ENCODE data around the gene COX14.

COX14 gene

GRCh38 chr12:50107416-50108268 lies 4.4 kb upstream of the COX14 start:
- no peak for DNase-seq (ENCODE audit: extremely low spot score)
- ChIA-PET CTCF (no interaction called here), POLR2A (interaction anchor here (0.8 to 1.2 kb wide), 2 partner anchors 23 to 60 kb away, joined by 4 to 5 read pairs; partner anchors contain the start of genes CERS5 and SMARCD1)
- no peak for TF ChIP-seq TARDBP (IDR thresholded peaks at IDR 0.05)
- no peak for TF ChIP-seq SUZ12 (IDR thresholded peaks at IDR 0.05)
- TF ChIP-seq PKNOX1 (IDR thresholded peaks at IDR 0.05) = no peak
- no peak for TF ChIP-seq FOXA1 (IDR thresholded peaks at IDR 0.05)
- no peak for TF ChIP-seq BHLHE40 (IDR thresholded peaks at IDR 0.05; ENCODE audit: borderline replicate concordance)
- no peak for TF ChIP-seq SP1 (IDR thresholded peaks at IDR 0.05)
- TF ChIP-seq HDGF (IDR thresholded peaks at IDR 0.05; ENCODE audit: borderline replicate concordance) = no peak
- TF ChIP-seq ZNF384 (IDR thresholded peaks at IDR 0.05) = no peak
- no peak for TF ChIP-seq LEF1 (IDR thresholded peaks at IDR 0.05; ENCODE audit: borderline replicate concordance)
- TF ChIP-seq FOXK2 (IDR thresholded peaks at IDR 0.05) = no peak
- no peak for TF ChIP-seq NFRKB (IDR thresholded peaks at IDR 0.05)
- no peak for TF ChIP-seq ELF4 (IDR thresholded peaks at IDR 0.05)
- TF ChIP-seq L3MBTL2 (conservative IDR thresholded peaks at IDR 0.05) = no peak
- TF ChIP-seq ARNT (IDR thresholded peaks at IDR 0.05) = no peak

GRCh38 chr12:50109319-50109718 lies 2.7 kb upstream of the COX14 start:
- ChIA-PET POLR2A (interaction anchor here (1.0 to 4.6 kb wide), 4 partner anchors 13 to 58 kb away, joined by 3 to 56 read pairs (median 31); partner anchors contain the start of genes CERS5 and SMARCD1), CTCF (interaction anchor here (3.5 to 3.8 kb wide), 2 partner anchors 8 to 25 kb away, joined by 16 to 33 read pairs; partner anchors contain the start of gene SMARCD1)
- no peak for TF ChIP-seq FOXA1 (IDR thresholded peaks at IDR 0.05)
- no peak for TF ChIP-seq TARDBP (IDR thresholded peaks at IDR 0.05)
- TF ChIP-seq NFRKB (IDR thresholded peaks at IDR 0.05) = no peak
- TF ChIP-seq BHLHE40 (IDR thresholded peaks at IDR 0.05; ENCODE audit: borderline replicate concordance) = no peak
- no peak for TF ChIP-seq ELF4 (IDR thresholded peaks at IDR 0.05)
- TF ChIP-seq FOXM1 (IDR thresholded peaks at IDR 0.05; ENCODE audit: borderline replicate concordance) = no peak
- TF ChIP-seq L3MBTL2 (conservative IDR thresholded peaks at IDR 0.05) = no peak
- TF ChIP-seq SUZ12 (IDR thresholded peaks at IDR 0.05) = no peak
- no peak for TF ChIP-seq HDGF (IDR thresholded peaks at IDR 0.05; ENCODE audit: borderline replicate concordance)
- no peak for DNase-seq (ENCODE audit: extremely low spot score)

- TF ChIP-seq L3MBTL2 (conservative IDR thresholded peaks at IDR 0.05) (no peak), ARNT (IDR thresholded peaks at IDR 0.05) (no peak), PKNOX1 (IDR thresholded peaks at IDR 0.05) (no peak), NFRKB (IDR thresholded peaks at IDR 0.05) (no peak), LEF1 (IDR thresholded peaks at IDR 0.05; ENCODE audit: borderline replicate concordance) (no peak), FOXK2 (IDR thresholded peaks at IDR 0.05) (no peak), SP1 (IDR thresholded peaks at IDR 0.05) (no peak), ELF4 (IDR thresholded peaks at IDR 0.05) (no peak), ZNF384 (IDR thresholded peaks at IDR 0.05) (no peak), BHLHE40 (IDR thresholded peaks at IDR 0.05; ENCODE audit: borderline replicate concordance) (no peak)
- no peak for DNase-seq (ENCODE audit: extremely low spot score)
- CTCF ChIA-PET = interaction anchor here (0.5 to 3.8 kb wide), 8 partner anchors 8 to 1870 kb away, joined by 3 to 33 read pairs (median 7); partner anchors contain the start of gene SMARCD1
- POLR2A ChIA-PET = interaction anchor here (0.9 to 4.6 kb wide), 7 partner anchors 11 to 85 kb away, joined by 3 to 56 read pairs (median 7); partner anchors contain the start of genes CERS5, RACGAP1 and SMARCD1
These were observed 1.8 kb upstream of the COX14 start for GRCh38 chr12:50110127-50110761.

DNA sequence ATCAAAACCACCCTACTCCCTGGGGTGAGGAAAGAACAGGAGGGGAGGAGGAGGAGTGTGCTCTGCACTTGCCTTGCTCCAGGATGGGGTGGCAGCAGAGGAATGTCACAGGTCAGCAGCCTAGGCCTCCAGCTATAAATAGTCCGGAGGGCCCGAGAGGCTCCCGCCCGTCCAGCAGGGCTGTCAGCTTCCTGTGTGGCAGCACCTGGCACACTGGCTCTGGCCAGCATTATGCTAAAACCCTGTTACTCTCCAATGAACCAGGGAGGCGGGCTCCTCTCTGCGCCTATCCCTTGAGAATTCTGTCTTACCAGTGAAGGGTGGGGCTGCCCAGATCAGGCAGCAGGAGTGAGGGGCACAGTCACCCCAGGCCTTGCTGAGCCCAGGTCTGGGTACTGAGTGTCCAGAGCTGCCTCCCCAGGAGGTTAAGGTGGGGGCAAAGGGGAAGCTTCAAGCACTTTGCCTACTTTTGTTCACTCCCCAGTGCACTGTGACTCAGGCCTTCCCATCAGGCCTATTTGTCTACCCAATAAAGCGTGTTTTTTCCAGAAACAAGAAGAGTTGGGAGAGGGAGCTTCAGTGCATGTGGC lies 1.2 kb upstream of the COX14 start:
- CTCF ChIA-PET = interaction anchor here (0.5 to 3.8 kb wide), 15 partner anchors 9 to 1870 kb away, joined by 3 to 33 read pairs (median 5); partner anchors contain the start of genes CERS5 and SMARCD1
- TF ChIP-seq PKNOX1 (IDR thresholded peaks at IDR 0.05) = no peak
- TF ChIP-seq SUZ12 (IDR thresholded peaks at IDR 0.05) = no peak
- no peak for TF ChIP-seq NFRKB (IDR thresholded peaks at IDR 0.05)
- POLR2A ChIA-PET = interaction anchor here (0.9 to 4.6 kb wide), 8 partner anchors 11 to 85 kb away, joined by 3 to 56 read pairs (median 6); partner anchors contain the start of genes CERS5, RACGAP1 and SMARCD1
- no peak for DNase-seq (ENCODE audit: extremely low spot score)

DNA sequence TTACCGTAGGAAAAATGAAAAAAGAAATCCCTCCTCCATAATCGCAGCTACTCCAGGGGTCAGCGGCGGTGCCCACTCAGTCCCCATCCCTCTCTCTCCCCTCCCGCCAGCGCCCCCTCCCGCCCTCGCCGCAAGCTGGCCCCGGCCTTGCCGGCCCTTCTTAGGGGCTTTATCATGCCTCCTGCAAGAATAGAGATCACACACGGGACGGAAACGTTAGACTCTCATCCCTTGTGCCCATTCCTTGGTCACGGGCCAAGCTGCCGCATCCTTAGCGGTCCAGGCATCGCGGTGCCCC lies 692 bp upstream of the COX14 start:
- POLR2A ChIA-PET = interaction anchor here (0.7 to 4.6 kb wide), 15 partner anchors 8 to 172 kb away, joined by 3 to 56 read pairs (median 6); partner anchors contain the start of genes CERS5, GPD1, LIMA1 and RACGAP1
- DNase-seq (ENCODE audit: extremely low spot score) = no peak
- CTCF ChIA-PET = interaction anchor here (0.6 to 3.8 kb wide), 17 partner anchors 10 to 203 kb away, joined by 3 to 33 read pairs (median 5); partner anchors contain the start of genes CERS5 and SMARCD1
- TF ChIP-seq L3MBTL2 (conservative IDR thresholded peaks at IDR 0.05) = no peak
- no peak for TF ChIP-seq SUZ12 (IDR thresholded peaks at IDR 0.05)
- TF ChIP-seq ZNF384 (IDR thresholded peaks at IDR 0.05) = no peak
- no peak for TF ChIP-seq BHLHE40 (IDR thresholded peaks at IDR 0.05; ENCODE audit: borderline replicate concordance)
- no peak for TF ChIP-seq HDGF (IDR thresholded peaks at IDR 0.05; ENCODE audit: borderline replicate concordance)
- no peak for TF ChIP-seq TARDBP (IDR thresholded peaks at IDR 0.05)
- no peak for TF ChIP-seq CTBP1 (IDR thresholded peaks at IDR 0.05; ENCODE audit: borderline replicate concordance)
- no peak for TF ChIP-seq ARNT (IDR thresholded peaks at IDR 0.05)
- no peak for TF ChIP-seq ELF4 (IDR thresholded peaks at IDR 0.05)
- TF ChIP-seq FOXM1 (IDR thresholded peaks at IDR 0.05; ENCODE audit: borderline replicate concordance) = no peak
- no peak for TF ChIP-seq PKNOX1 (IDR thresholded peaks at IDR 0.05)
- no peak for TF ChIP-seq SP1 (IDR thresholded peaks at IDR 0.05)
- no peak for TF ChIP-seq NFRKB (IDR thresholded peaks at IDR 0.05)
- no peak for TF ChIP-seq LEF1 (IDR thresholded peaks at IDR 0.05; ENCODE audit: borderline replicate concordance)
- no peak for TF ChIP-seq FOXK2 (IDR thresholded peaks at IDR 0.05)
- TF ChIP-seq FOXA1 (IDR thresholded peaks at IDR 0.05) = no peak
